Stimulated activated naive CD4-positive, alpha-beta T cell (primary cell): ENCODE data around the gene ARHGEF1.
A peak's percentile ranks its signal among the peaks of the same experiment; 100 is the strongest.
"Not testable (repeated sequence)": the region's sequence is repeated elsewhere in the genome, so short reads cannot be mapped to it uniquely, and the experiment has no call there.

ENCODE experiments used
- DNase-seq, 6 experiments: peaks; one replicate each; lab custom pipeline; 2025; lab: John Stamatoyannopoulos, UW

Gene ARHGEF1

DNA sequence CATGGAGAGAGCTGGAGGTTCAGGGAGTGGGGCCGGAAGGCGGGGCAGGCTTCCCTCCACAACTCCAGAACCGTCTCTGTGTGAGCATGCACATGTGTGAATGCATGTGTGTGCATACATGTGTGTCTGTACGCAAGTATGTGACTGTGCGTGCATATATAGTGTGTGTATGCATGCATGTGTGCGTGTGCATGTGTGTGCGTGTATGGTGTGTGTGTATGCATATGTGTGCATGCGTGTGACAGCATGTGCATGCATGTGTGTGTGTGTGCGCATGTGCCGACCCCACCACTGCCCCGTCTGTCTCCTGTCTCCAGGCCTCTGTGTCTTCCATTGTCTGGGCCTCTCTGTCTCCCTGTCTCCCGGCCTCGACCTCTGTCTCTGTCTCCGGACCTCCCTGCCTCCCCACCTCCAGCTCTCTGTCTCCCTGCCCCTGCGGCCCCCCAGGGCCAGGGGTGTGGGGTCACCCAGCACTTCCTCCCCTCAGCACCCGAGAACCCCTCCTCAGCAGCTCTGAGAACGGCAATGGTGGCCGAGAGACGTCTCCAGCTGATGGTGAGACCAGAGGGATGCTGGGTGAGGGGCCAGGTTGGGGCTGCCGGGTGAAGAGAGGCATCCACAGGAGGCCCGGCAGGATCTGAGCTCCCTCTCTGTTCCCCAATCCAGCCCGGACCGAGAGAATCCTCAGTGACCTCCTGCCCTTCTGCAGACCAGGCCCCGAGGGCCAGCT, 22.5 kb downstream of the ARHGEF1 start:
- DNase-seq = no peak

DNA sequence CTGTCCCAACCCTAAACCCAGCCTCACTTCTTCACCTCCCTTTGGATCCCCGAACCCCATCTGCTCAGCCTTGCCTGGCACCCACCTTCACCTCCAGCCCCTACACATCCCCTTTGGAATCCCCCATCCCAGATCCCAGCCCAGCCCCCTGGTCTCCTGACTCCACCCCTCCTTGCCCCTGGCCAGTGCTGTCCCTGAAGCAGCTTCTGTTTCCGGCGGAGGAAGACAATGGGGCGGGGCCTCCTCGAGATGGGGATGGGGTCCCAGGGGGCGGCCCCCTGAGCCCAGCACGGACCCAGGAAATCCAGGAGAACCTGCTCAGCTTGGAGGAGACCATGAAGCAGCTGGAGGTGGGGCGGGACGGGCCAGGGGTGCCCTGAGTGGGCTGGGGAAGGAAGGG, 23.3 kb downstream of the ARHGEF1 start:
- no peak for DNase-seq

DNA sequence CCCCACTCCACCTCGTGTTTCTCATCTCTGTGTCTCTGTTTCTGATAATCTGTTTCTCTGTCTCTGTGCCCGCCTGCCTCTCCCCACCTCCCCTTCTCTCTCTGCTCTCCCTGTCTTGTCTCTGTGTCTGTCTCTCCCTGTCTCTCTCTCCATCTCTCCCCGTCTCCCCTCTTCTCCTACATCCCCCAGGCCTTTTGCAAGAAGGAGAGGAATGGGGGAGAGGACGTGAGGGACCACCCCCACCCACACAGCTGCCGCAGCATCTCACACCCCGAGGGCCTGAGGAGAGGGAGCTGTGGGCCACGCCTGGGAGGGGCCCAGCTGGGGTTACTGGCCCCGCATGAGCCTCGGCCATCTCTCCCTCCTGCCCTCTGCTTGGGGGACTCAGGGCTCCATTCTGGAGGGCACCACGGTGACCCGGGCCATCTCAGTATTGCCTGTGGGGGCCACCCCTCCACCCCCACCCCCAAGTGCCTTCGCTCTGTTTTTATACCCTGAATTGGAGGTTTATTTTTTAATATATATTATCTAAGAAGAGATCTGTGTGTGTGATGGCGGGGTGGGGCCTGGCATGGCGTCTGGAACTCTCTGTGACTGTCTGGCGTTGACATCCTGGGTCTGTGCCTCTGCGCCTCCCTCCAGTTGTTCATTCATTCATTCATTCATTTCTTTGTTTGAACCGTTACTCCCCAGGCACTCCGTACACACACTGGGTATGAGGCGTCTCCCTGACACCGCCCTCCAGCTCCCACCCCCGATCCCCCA, 24.1 kb downstream of the ARHGEF1 start:
- DNase-seq = no peak

DNA sequence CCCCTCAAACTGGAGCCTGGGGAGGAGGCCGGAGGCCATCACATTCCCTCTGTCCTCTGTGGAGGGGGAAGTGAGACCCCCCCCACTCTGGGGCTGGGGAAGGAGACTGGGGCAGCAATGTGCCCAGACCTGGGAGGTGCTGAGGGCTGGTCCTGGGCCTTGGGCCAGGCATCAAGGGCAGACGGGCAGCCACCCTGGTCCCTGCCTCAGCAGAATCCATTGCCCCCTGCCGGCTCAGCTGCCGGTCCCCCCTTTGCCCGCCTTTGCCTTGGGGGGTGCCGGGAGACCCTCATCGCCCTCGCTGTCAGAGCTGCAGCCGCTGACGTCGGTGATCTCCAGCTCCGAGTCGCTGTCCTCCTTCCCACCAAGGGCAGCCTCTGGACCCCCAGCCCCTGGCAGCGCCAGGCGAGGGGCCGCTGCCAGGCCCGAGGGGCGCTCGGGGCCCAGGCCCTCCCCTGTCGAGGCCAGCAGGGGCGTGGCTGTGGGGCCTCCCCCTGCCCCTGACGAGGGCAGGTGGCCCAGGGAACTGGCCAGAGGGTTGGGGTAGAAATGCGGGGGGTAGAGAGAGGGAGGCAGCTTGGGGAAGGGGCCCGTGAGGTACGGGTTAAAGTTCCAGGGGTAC, 25.1 kb downstream of the ARHGEF1 start:
- DNase-seq = no peak

DNA sequence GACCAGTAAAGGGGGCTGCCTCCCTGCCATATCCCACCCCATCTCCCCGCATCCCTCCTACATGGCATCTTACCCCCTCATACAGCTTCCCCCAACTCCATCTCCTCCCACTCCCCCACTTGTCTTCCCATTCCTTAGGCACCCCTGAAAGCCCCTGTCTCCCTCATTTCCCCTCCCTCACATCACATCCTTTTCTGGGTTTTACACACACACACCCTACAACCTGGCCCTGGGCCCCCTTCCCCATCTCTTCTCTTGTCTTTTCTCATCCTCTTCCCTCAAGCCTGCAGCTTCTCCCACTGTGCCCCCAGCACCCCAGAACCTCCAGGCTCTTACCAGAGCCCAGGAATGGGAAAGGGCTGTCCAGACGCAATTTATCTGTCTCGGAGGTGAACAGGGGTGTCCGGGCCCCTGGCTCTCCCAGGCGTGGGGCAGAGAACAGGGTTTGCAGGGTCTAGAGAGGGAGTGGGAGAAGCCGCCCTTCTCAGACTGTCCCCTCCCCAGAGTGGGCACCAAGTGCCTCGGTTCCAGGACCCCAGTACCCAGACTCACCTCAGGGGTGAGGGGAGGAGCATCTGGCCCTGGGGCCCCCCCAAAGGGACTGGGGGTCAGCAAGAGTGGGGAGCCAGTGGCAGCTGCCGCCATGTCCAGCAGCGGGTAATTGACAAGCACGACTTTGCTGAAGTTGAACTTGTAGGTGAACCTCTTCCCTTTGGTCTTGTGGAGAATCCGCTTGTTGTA, 25.9 kb downstream of the ARHGEF1 start:
- peak in 2 of 6 experiments; percentile 26 to 52 for DNase-seq

DNA sequence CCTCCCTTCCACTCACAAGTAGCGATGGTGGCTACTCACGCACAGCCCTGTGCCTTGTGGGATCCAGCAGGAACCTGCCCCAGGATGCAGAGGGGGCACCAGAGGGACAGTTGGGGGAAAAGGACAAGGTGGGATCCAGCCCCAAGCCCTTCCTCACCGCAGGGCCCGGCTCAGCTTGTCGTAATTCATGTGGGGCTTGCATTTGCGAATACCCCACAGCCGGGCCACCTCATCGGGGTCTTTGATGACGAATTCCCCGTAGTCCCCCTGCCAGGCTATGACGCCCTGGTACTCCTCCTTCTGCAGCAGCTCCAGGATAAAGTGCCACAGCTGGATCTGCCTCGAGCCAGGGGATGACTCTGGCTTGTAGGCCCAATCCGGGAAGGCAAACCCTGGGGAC, 26.7 kb downstream of the ARHGEF1 start:
- no peak for DNase-seq

DNA sequence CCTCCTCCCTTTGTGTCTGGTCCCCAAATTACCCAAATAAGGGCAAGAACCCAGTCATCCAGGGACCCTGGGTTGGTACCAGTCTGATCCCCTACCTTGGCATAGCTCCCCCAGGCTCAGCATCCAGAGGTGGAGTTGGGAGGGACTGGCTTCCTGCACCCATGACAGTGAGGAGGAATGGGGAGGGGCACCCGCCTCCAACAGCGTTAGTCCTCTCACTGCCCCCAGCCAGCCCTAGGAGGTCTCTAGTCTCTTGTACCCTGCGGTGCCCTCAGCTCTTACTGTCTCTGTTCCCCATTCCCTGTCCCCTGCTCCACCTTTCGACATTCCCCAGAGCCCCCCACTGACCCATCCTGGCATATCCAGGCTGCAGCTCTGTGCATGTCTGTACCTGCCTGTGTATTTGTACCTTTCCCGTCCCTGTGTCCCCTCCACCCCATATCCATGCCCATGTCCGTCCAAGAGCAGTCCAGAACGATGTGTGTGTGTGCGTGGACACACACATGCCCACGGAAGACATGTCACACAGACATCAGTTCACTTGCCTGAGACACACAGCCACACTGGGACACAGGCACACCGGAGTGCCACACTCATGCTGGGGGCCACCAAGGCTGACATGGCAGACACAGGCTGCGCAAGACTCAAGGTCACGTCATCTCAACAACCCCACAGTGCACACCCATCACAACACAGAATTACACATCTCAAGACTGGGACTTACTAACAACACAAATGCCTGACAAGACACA, 27.4 kb downstream of the ARHGEF1 start:
- peak in 1 of 6 experiments; percentile 67 for DNase-seq

DNA sequence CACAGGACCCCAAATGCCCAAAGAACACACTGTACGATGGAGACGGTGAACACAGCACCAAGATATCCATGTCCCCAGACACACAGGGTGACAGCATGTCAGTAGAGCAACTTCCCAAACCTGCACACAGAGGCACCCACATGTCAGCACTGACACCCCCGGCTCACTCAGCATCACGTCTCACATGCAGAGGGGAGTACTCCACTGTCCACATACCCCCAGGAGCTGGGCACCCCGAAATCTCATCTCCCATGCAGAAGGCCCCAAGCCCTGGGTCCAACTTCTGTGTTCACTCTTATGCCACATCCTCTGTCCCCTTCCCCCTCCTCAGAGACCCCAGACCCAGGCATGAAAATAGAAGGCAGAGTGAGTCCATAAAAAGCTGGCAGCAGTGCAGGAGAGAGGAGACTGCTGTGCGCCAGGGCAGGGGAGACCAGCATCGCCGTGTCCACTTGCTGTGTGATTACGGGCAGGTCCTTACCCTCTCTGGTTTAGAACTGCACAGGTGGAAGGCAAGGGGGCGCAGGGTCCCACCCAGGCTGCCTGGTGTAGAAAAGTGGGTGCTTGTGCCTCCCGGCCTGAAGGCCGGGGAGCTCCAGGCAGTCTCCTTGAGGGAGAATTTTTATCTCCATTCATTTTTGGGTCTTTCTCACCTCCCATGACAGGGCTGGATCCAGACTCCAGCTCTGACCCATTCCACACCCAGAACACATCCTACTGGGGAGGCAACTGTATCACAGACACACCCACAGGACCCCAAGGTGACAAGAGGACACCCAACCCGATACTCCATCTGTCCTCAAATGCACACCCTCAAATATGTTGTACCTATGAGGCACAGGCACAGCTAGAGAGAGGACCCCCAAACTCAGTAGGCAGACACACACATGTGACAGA, 28.3 kb downstream of the ARHGEF1 start:
- DNase-seq = peak in 2 of 6 experiments; percentile 55 to 62

DNA sequence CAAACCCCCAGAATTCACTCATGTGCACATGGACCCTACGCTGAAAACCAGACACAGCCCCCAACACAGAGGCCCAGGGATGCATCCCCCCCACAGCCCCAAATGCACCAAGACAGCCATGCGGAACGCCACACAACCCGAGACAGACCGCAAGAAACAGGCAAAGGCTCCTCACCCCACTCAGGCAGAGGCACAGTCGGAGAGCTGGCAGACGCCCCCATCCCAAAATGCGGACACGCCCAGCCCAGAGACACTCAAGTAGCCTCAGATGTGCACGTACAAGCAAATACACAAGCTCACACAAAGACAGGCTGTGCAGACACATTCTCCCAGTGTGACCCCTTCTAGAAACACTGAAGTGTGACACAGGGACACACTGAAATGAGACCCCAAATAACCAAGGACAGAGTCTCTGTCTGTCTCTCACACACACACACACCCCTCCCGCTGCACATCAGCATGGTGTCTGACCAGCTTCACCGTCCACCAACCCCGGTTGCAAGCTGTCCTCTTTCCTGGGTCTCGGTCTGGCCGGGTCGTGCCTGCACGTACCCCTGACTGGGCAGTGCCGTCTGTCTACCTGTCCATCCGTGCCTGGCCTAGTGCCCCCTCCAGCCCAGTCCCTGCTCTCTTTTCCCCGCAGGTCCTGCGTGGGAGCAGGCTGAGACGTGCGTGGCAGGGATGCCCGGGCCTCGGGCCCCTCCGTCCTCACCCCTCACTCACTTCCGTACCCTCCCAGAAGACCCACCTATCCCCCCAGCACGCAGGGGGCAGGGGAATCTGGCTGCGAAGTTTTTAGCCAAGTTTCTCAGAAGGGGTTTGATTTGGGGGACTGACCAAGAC, 29.1 kb downstream of the ARHGEF1 start:
- peak in 2 of 6 experiments; percentile 52 to 64 for DNase-seq

DNA sequence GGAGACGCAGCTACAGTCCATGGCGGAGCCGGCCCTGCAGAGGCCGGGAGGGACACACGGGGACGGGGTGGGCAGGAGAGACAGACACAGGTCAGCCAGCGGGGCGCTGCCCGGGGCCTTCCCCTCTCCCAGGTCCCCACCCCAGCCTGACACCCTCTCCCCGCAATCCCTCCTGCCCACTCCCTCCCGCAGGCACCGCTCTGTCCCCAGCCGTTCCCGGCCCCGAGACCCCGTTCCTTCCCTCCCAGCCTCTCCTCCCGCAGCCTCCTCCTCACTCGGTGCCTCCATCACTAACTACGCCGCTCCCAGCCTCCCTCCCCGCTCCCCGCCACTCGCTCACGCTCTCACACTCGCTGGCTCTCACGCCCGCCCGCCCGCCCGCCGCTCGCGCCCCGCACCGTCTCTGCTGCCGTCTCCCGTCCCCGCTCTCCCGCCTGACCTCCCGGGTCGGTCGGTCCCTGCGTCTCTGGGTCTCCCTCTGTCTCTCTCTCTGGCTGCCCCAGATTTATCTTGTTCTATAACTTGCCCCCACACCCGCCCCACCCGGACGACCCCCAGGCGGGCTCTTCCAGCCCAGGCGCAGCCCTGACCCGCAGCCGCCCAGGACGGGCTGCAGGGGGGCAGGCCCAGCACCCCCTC, 30.0 kb downstream of the ARHGEF1 start:
- peak in 3 of 6 experiments; percentile 22 to 50 (median 49) for DNase-seq

DNA sequence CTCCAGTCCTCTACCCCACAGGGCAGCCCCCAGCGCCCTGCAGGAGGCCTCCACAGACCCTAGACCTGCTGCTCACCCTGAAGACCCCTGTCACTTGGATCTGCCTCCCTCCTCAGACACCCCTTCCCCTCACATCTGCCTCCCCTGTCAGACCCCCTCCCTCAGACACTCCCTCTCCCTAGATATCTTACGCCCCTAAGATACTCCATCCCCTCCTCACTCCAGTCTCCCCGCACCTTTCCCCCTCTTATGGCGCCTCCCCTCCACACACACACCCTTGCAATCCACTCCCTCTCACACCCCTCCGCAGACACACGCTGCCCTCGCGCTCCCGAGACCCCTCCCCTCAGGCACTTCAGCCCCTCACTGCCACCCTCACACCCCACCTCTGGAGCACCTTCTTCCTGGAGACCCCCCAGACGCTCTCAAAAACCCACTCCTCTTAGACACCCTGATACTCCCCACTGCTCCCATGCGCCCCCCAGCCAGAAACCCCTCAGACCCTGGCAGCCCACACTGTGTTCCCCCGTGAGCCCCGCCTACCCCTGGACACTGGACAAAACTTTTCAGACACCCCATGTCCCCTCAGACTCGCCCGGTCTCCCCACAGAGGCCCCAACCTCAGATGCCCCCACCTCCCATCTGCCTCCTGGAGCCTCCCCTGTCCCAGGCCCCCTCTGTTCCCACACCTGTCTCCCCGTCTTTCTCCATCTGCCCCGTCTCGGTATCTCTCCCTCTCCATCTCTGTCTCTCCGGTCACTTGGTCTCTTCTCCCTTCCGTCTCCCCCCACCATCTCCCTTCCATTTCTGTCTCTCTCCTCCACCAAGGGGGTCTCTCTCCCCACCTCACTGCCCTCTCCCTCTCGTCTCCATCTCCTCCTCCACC, 30.8 kb downstream of the ARHGEF1 start:
- DNase-seq = no peak

DNA sequence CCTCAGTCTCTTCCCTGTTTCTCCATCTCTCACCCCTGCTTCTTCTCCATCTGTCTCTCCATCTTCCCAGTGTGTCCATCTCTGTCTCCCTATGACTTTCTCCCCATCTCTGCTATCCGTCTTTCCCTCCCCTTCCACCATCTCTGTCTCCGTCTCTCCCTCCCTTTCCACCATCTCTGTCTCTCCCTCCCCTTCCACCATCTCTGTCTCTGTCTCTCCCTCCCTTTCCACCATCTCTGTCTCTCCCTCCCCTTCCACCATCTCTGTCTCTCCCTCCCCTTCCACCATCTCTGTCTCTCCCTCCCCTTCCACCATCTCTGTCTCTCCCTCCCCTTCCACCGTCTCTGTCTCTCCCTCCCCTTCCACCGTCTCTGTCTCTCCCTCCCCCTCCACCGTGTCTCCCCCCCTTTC, 31.4 kb downstream of the ARHGEF1 start:
- DNase-seq = not testable (repeated sequence)

DNA sequence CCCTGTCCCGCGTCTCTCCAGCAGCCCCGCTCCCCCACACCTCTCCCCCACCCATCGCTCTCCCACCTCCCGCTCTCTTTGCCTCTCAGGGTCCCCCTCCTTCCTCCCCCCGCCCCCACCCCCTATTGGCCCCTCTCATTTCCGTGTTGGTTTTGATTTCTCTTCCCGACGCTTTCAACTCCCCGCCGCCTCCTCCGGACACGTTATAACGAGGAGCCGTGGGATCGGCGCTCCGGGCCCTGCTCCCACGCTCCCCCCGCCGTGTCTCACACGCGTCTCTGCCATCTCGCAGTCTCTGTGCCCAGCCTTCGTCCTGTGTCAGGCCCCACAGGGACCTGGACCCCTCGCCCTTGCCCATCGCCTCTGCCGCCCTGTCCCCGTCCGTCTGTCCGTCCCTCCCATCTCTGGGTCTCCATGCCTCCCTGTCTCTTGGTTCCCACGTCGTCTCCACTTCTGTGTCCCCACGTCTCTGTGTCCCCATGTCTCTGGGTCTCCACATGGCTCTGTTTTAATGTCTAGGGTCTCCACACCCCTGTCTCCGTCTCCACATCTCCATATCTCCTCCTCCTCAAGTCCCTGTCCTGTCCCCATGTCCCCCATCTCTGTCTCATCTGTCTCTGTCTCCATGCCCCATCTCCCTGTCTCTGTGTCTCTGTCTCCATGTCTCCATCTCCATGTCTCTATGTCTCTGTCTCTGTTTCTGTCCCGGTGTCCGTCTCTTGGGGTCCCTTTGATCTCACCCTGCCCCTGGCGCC, 32.2 kb downstream of the ARHGEF1 start:
- DNase-seq = peak in 1 of 6 experiments; percentile 24

DNA sequence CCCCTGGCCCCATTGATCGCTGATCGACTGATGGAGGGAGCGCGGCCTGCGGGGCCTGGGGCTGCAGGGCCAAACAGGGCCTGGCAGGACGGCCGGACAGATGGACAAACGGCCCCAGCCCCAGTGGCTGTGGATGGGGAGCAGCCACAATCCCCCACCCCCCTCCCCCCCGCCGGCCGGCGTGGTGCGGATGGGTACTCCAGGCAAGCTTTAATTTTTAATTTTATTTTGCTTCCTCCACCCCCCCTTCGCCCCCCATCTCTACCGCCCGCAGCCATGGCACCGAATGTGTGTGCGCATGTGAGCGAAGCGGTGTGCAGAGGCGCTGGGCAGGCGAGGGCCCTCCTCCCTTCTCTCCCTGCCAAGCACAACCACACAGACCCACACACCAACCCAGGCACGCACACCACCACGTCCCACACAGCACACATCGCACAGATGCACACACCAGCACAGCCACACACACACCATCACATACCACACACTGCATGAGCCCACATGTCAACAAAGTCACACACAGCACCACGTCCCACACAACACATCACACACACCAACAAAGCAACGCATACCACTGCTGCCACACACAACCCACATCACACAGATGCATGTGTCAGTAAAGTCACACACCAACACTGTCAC, 32.9 kb downstream of the ARHGEF1 start:
- DNase-seq = peak in 1 of 6 experiments; percentile 49

DNA sequence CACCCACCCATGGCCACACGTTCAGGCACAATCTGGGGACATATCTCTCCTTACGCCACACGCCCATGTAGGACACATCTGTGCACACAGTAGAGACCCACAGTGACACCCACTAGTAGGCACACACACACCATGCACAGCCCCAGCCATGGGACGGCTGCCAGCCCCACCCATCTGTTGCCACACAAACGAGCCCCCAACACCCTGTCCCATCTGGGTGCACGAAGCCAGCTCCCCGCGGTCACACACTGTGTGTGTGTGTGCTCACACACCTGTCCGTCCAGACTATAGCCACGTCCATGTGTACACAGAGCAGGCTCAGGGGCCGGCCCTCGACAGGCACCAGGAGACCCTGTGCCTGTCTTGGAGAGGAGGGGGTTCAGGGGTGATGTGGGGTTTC, 34.7 kb downstream of the ARHGEF1 start:
- no peak for DNase-seq

DNA sequence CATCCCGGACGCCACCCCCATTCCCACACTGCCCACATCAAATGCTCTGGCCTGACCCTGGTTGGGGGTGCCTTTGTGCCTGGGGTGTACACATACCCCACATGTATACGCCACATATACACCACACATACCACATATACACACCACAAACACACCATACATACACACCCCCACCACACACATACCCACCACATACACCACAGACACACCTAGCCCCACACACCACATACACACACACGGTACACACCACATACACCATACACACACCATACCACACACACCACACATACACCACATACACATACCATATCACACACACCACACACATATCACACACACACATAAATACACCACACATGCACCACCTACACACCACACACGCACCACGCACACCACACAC, 35.1 kb downstream of the ARHGEF1 start:
- DNase-seq = no peak
